B cell (primary cell): Measurements from ENCODE around the gene LITAFD. TPM values are rescaled to one million over a fixed set of nuclear protein-coding genes. Genes with fewer than 3 reads are reported as not detected.

Experiments
- ATAC-seq: fragments of 200-7000 bp; cut with Tn5 transposase; one replicate; pipeline ENCODE4 v1.10.0; 2021; ENCODE audit warnings: low read depth, mild to moderate bottlenecking, moderate number of reproducible peaks, moderate library complexity
- CTCF ChIA-PET: fragments of 350-600 bp; sonication (Branson Sonifier 250); formaldehyde crosslinking; loops from one replicate; lab custom pipeline; 2021; ENCODE audit warnings: antibody characterized with exemption, inconsistent platforms; lab: Charles Lee
- POLR2A ChIA-PET: fragments of 350-600 bp; sonication (Branson Sonifier 250); formaldehyde crosslinking; loops from one replicate; lab custom pipeline; 2021; ENCODE audit warnings: antibody characterized with exemption; lab: Charles Lee
- DNase-seq: peaks from one replicate; pipeline ENCODE4 v3.0.0; 2013
- H2AFZ ChIP-seq: 2 replicates; pipeline ENCODE4 v1.6.1; 2012; ENCODE audit warnings: mild to moderate bottlenecking, low read depth, low read length; ENCODE audit not compliant: insufficient read depth, poor library complexity, severe bottlenecking
- H3K27ac ChIP-seq, 2 donors: 1 replicate in 1 of 2; 2 replicates in 1 of 2; pipeline ENCODE4 v1.5.1; 2012 to 2013; ENCODE audit warnings: low read length in 2 of 2, mild to moderate bottlenecking in 2 of 2, moderate library complexity in 1 of 2
- H3K27me3 ChIP-seq, 4 experiments: fragments of 200-600 bp in 1 of 4; sonication (generic) in 1 of 4; replicated peaks in 1 of 4; 1 replicate in 2 of 4; 2 replicates in 2 of 4; pipeline versions ENCODE4 v1.6.1 to v1.7.0; 2013 to 2016; ENCODE audit warnings: low read length in 3 of 4, mild to moderate bottlenecking in 2 of 4, mixed read lengths in 1 of 4, moderate library complexity in 1 of 4; ENCODE audit not compliant: insufficient read depth in 4 of 4, control insufficient read depth in 3 of 4; ENCODE audit errors: control extremely low read depth in 1 of 4
- H3K36me3 ChIP-seq, 2 experiments: replicated peaks in 1 of 2; 1 replicate in 1 of 2; 2 replicates in 1 of 2; pipeline versions ENCODE4 v1.6.1 to v1.7.1; 2013; ENCODE audit warnings: low read length in 1 of 2; ENCODE audit not compliant: insufficient read depth in 2 of 2, control insufficient read depth in 1 of 2; ENCODE audit errors: control extremely low read depth in 1 of 2, extremely low read depth in 1 of 2
- H3K4me1 ChIP-seq, 2 donors: fragments of 200-600 bp in 1 of 2; sonication (generic) in 1 of 2; 1 replicate in 1 of 2; 2 replicates in 1 of 2; pipeline versions ENCODE4 v1.5.1 to v1.6.1; 2013 to 2017; ENCODE audit warnings: low read length in 2 of 2; ENCODE audit not compliant: control insufficient read depth in 2 of 2, insufficient read depth in 2 of 2
- H3K4me2 ChIP-seq: replicated peaks from 2 replicates; pipeline ENCODE3; 2012; ENCODE audit warnings: mild to moderate bottlenecking, low read depth, low read length; ENCODE audit not compliant: poor library complexity, severe bottlenecking
- H3K4me3 ChIP-seq, 5 experiments: fragments of 200-600 bp in 1 of 5; sonication (generic) in 1 of 5; 1 replicate in 3 of 5; 2 replicates in 2 of 5; pipeline versions ENCODE4 v1.5.1 to v1.7.0; 2011 to 2016; ENCODE audit warnings: low read length in 4 of 5, mild to moderate bottlenecking in 4 of 5, low read depth in 2 of 5, control low read depth in 1 of 5, moderate library complexity in 1 of 5; ENCODE audit not compliant: insufficient read depth in 1 of 5; ENCODE audit errors: control extremely low read depth in 1 of 5, extremely low read depth in 1 of 5
- H3K79me2 ChIP-seq: fragments of 200-600 bp; sonication (generic); one replicate; pipeline ENCODE4 v1.6.0; 2016; ENCODE audit warnings: low read length; ENCODE audit not compliant: control insufficient read depth, insufficient read depth
- H3K9ac ChIP-seq: fragments of 200-600 bp; sonication (generic); 2 replicates; pipeline ENCODE4 v1.6.1; 2017; ENCODE audit warnings: mild to moderate bottlenecking, low read length, moderate library complexity
- H3K9me3 ChIP-seq, 3 donors: one replicate each; pipeline versions ENCODE4 v1.6.1 to v1.7.1; 2013; ENCODE audit warnings: low read length in 2 of 3; ENCODE audit not compliant: control insufficient read depth in 2 of 3, insufficient read depth in 1 of 3; ENCODE audit errors: control extremely low read depth in 1 of 3
- H4K20me1 ChIP-seq: 2 replicates; pipeline ENCODE4 v1.6.0; 2012; ENCODE audit warnings: mild to moderate bottlenecking, low read length; ENCODE audit not compliant: insufficient read depth, control insufficient read depth, poor library complexity, severe bottlenecking
- H3K27ac Mint-ChIP-seq: one replicate; pipeline ENCODE4 v1.8.0; 2021; ENCODE audit warnings: mixed read lengths
- H3K27me3 Mint-ChIP-seq: one replicate; pipeline ENCODE4 v1.8.0; 2021; ENCODE audit warnings: mixed read lengths
- H3K4me1 Mint-ChIP-seq: one replicate; pipeline ENCODE4 v1.8.0; 2021; ENCODE audit warnings: mixed read lengths
- H3K4me3 Mint-ChIP-seq: one replicate; pipeline ENCODE4 v1.8.0; 2021; ENCODE audit warnings: mixed read lengths
- H3K9me3 Mint-ChIP-seq: one replicate; pipeline ENCODE4 v1.8.0; 2022; ENCODE audit warnings: mixed read lengths; ENCODE audit not compliant: insufficient read depth
- CTCF ChIP-seq: fragments of 200-600 bp; IDR thresholded peaks from one replicate; pipeline ENCODE4 v1.8.0; 2022; ENCODE audit warnings: antibody characterized with exemption, mild to moderate bottlenecking
- EZH2 ChIP-seq: IDR thresholded peaks from 2 replicates; pipeline ENCODE4 v1.6.1; 2012; ENCODE audit warnings: borderline replicate concordance, low read depth, mild to moderate bottlenecking, moderate library complexity, low read length; ENCODE audit not compliant: insufficient read depth, poor library complexity, severe bottlenecking
- WGBS: methylation state at CpG from one replicate; pipeline ENCODE4 v1.1.5; 2013; ENCODE audit warnings: missing lambda C conversion rate; ENCODE audit not compliant: insufficient coverage; 5-methylcytosine and 5-hydroxymethylcytosine counted together
- intact Hi-C: fragments of 100-400 bp; cut with micrococcal nuclease; formaldehyde crosslinking; loops from one replicate; pipeline ENCODE4 v1.10.0; 2022
- polyA plus RNA-seq: library from polyadenylated mRNA; depleted of rRNA; stranded (reverse); fragments of >200 nt; gene quantifications from 2 replicates; pipeline ENCODE4 v1.2.3, GENCODE V29; 2012
- total RNA-seq, 2 donors: library from RNA; stranded (reverse); fragments of 120-200 nt in 1 of 2; gene quantifications; 1 replicate in 1 of 2; 2 replicates in 1 of 2; pipeline versions ENCODE4 v1.2.3 to v1.2.4, GENCODE V29; 2013 to 2022

LITAFD gene
- total and polyA plus RNA-seq, 2 donors (not counting 1 experiment from before 2014, with no cell fraction given), result not detected

GRCh38 chr16:8858994-8859912 is 22.9 kb upstream of the LITAFD start:
- H3K9ac ChIP-seq, result no peak overlapping the region
- ChIA-PET CTCF (no interaction called here), POLR2A (no interaction called here)
- peaks cover 1 to 5% of the 10 kb centered on the region in 2 donors for H3K4me1 ChIP-seq
- H3K27ac ChIP-seq, result no peak overlapping the region
- WGBS, result 94% methylated on average over 29 of the region's 31 CpGs
- H3K36me3 ChIP-seq, result peaks cover 2 to 28% of the 10 kb centered on the region in 2 experiments
- TF ChIP-seq EZH2, result no peak
- no peak for TF ChIP-seq CTCF
- DNase-seq, result no peak
- H3K4me1 Mint-ChIP-seq, result peaks cover 22% of the 10 kb centered on the region
- no peaks in the 10 kb centered on the region for H3K9me3 Mint-ChIP-seq
- intact Hi-C loops, result no loop called here
- H3K27me3 Mint-ChIP-seq, result no peaks in the 10 kb centered on the region
- H3K4me3 Mint-ChIP-seq, result no peak overlapping the region
- H3K27ac Mint-ChIP-seq, result no peak overlapping the region
- H2AFZ ChIP-seq, result no peak overlapping the region
- H3K79me2 ChIP-seq, result peaks cover 34% of the 10 kb centered on the region
- H3K27me3 ChIP-seq, result no peaks in the 10 kb centered on the region
- H3K4me2 ChIP-seq, result no peak overlapping the region
- H4K20me1 ChIP-seq, result peaks cover 49% of the 10 kb centered on the region
- H3K9me3 ChIP-seq, result no peaks in the 10 kb centered on the region
- no peak for ATAC-seq
- H3K4me3 ChIP-seq, result no peak overlapping the region
